LNCaP clone FGC (cell line): ENCODE measurements around the gene ARMC5.

ENCODE experiments used
- DNase-seq: peaks from one replicate; pipeline ENCODE4 v3.0.0-alpha.2; 2011; ENCODE audit warnings: low read depth
- H3K4me3 ChIP-seq: 2 replicates; pipeline ENCODE4 v1.5.1; 2011; ENCODE audit warnings: mild to moderate bottlenecking, low read depth, low read length, control low read depth
- CTCF ChIP-seq: IDR thresholded peaks from 2 replicates; pipeline ENCODE4 v1.5.1; 2012; ENCODE audit warnings: mild to moderate bottlenecking; ENCODE audit not compliant: control insufficient read depth, insufficient read depth; ENCODE audit errors: extremely low read depth

The ARMC5 gene

DNA sequence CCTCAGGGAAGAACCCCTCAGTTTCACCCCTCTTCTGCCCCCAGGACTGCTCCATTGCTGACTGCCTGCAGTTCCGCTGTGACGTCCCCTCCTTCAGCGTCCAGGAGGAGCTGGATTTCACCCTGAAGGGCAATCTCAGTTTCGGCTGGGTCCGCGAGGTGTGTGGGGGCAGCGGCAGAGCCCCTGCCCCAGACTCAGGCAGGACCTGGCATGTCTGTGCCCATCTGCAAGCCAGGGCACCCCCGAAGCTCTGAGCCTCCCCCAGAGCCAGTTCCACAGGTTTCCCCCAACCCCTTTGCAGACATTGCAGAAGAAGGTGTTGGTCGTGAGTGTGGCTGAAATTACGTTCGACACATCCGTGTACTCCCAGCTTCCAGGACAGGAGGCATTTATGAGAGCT, 35.5 kb upstream of the ARMC5 start:
- TF ChIP-seq CTCF: no peak
- no peak overlapping the region for H3K4me3 ChIP-seq
- no peak for DNase-seq

GRCh38 chr16:31427441-31428278, 31.6 kb upstream of the ARMC5 start:
- DNase-seq: no peak
- no peak for TF ChIP-seq CTCF
- H3K4me3 ChIP-seq: no peak overlapping the region

DNA sequence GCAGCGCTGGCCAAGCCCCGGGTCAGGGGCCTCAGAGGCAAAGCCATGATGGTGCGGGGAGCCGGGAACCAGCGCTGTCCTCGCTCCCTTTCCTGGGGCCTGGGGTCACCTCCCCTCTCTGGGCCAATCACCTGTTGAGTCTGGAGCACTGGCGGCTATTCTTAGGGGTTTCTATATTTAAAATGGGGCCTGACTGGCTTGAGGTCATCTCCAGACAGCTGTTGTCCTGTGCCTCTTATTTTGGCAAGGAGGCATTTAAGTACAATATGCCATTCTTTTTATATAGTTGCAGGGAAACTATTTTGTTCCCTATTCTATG, 31.1 kb upstream of the ARMC5 start, which contains the start of gene COX6A2:
Gene COX6A2 (minus strand): TSS at position 82 of the 319 bp plus-strand sequence. CDS start 35 bp downstream, at position 47.
- DNase-seq: no peak
- H3K4me3 ChIP-seq: no peak within 1 kb of the TSS
- no peak for TF ChIP-seq CTCF

- no peak for TF ChIP-seq CTCF
- no peak overlapping the region for H3K4me3 ChIP-seq
- DNase-seq: no peak
These were observed 30.6 kb upstream of the ARMC5 start for GRCh38 chr16:31428638-31429247.

DNA sequence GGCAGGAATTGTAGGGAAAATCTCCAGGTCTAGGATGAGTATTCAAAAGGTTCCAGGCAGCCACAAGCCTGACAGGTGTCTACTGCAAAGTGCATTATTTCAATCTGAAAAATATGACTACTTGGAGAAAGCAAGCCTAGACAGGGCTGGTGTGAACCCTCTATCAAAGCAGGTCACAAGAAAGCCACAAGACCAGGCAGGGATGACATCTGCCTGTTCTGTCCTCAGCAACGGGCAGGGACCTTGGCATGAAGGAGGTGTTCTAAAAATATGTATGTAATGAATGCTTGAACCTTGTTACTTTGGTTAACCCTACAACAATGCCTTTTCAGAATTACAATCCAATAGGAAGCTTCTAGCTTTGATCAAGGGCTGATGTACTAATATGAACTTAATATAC, 30.0 kb upstream of the ARMC5 start:
- H3K4me3 ChIP-seq: no peak overlapping the region
- no peak for TF ChIP-seq CTCF
- DNase-seq: no peak

GRCh38 chr16:31429796-31430195, 29.5 kb upstream of the ARMC5 start:
- TF ChIP-seq CTCF: no peak
- H3K4me3 ChIP-seq: no peak overlapping the region
- DNase-seq: no peak

DNA sequence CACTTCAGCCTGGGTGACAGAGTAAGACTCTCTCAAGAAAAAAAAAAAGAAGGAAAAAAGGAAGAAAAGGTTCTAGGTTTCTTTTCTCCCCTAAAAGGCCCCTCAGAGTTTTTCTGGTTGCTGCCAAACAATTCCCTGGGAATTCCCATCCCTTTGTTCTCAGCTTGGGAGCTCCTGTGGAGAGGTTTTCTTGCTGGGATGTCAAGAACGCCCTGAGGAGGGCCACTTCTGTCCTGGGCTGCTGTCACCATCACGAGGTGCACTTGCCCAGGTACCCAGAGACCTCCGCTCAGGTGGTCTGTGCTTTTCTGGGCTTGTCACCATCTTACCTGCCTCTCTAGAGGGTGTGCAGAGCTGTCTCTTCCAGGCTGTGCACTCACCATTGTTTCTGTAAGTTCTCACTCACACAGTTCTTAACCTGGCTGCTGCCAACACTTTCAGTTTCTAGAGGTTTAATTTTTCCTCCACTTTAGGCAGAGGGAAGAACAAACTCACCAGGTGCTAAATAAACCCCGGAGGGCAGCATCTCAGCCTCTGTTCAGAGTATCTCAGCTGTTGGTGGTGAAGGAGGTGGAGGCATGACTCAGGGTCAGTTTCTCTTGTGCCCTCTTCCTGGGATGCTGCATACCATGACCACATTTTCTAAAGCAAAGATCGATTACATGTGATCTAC, 28.8 kb upstream of the ARMC5 start:
- DNase-seq: no peak

More for the DNA sequence above, 28.8 kb upstream of the ARMC5 start:
- no peak for TF ChIP-seq CTCF
- no peak overlapping the region for H3K4me3 ChIP-seq
